GM19023 (cell line): ENCODE data around the gene OS9.

Experiments
- ATAC-seq: cut with Tn5 transposase; IDR thresholded peaks from one replicate; pipeline ENCODE4 v1.9.1; 2021; ENCODE audit warnings: mild to moderate bottlenecking, moderate library complexity; ENCODE audit not compliant: unreplicated experiment

Gene OS9

GRCh38 chr12:57735952-57736740, 42.2 kb downstream of the OS9 start:
- no peak for ATAC-seq

GRCh38 chr12:57736741-57737466, 43.0 kb downstream of the OS9 start:
- ATAC-seq = no peak

GRCh38 chr12:57737467-57738460, 43.8 kb downstream of the OS9 start:
- ATAC-seq = no peak

GRCh38 chr12:57738661-57739237, 44.8 kb downstream of the OS9 start, which contains the start of gene AGAP2:
AGAP2 (minus strand) TSS chr12:57738742; CDS start chr12:57738246, 496 bp downstream.
- no peak for ATAC-seq

GRCh38 chr12:57739387-57739786, 45.5 kb downstream of the OS9 start:
- no peak for ATAC-seq

- ATAC-seq = no peak
These were observed 46.1 kb downstream of the OS9 start for GRCh38 chr12:57739914-57740538.

GRCh38 chr12:57740656-57741412, 46.9 kb downstream of the OS9 start:
- peak; percentile 30 for ATAC-seq

- ATAC-seq = no peak
These were observed 47.5 kb downstream of the OS9 start for GRCh38 chr12:57741413-57741789.

GRCh38 chr12:57741844-57742738, 48.2 kb downstream of the OS9 start:
- peak; percentile 51 for ATAC-seq

- ATAC-seq = no peak
These were observed 49.8 kb downstream of the OS9 start for GRCh38 chr12:57743769-57744168.

- ATAC-seq = peak; percentile 33
These were observed 50.4 kb downstream of the OS9 start for GRCh38 chr12:57744194-57744776.

GRCh38 chr12:57744777-57745484, 51.0 kb downstream of the OS9 start, which contains the start of gene TSPAN31:
TSPAN31 (plus strand) TSS chr12:57745039; CDS start chr12:57745155, 116 bp downstream.
- peak; percentile 85 for ATAC-seq

GRCh38 chr12:57745485-57745881, 51.6 kb downstream of the OS9 start:
- ATAC-seq = no peak

- ATAC-seq = no peak
These were observed 52.1 kb downstream of the OS9 start for GRCh38 chr12:57746025-57746424.

- ATAC-seq = no peak
These were observed 55.1 kb downstream of the OS9 start for GRCh38 chr12:57749061-57749460.

- ATAC-seq = no peak
These were observed 56.9 kb downstream of the OS9 start for GRCh38 chr12:57750561-57751431.
